GM19025 (cell line): ENCODE results near the gene KLRC1.
"Not testable (repeated sequence)": the region's sequence is repeated elsewhere in the genome, so short reads cannot be mapped to it uniquely, and the experiment has no call there.

Source experiments
- ATAC-seq: cut with Tn5 transposase; IDR thresholded peaks from one replicate; pipeline ENCODE4 v1.9.1; 2021; ENCODE audit warnings: mild to moderate bottlenecking, low read depth, moderate library complexity; ENCODE audit not compliant: unreplicated experiment

KLRC1 gene

GRCh38 chr12:10424260-10424899, 28.8 kb downstream of the KLRC1 start:
- not testable (repeated sequence) for ATAC-seq

- not testable (repeated sequence) for ATAC-seq
Observed at GRCh38 chr12:10422159-10422558, 31.0 kb downstream of the KLRC1 start.

- ATAC-seq = not testable (repeated sequence)
Observed at GRCh38 chr12:10420334-10420733, 32.8 kb downstream of the KLRC1 start, which contains the start of gene KLRC3. Gene KLRC3, minus strand, starts transcription at chr12:10420595. Its CDS starts 45 bp downstream, at chr12:10420550.

GRCh38 chr12:10409392-10409791, 43.8 kb downstream of the KLRC1 start, which contains the start of gene KLRC4:
Gene KLRC4, minus strand, starts transcription at chr12:10409757. Its CDS starts 182 bp downstream, at chr12:10409575.
- no peak for ATAC-seq

GRCh38 chr12:10408842-10409241, 44.3 kb downstream of the KLRC1 start:
- ATAC-seq = no peak

GRCh38 chr12:10406725-10407124, 46.5 kb downstream of the KLRC1 start:
- no peak for ATAC-seq

- no peak for ATAC-seq
Observed at GRCh38 chr12:10405294-10405693, 47.9 kb downstream of the KLRC1 start.

GRCh38 chr12:10404798-10405197, 48.4 kb downstream of the KLRC1 start:
- no peak for ATAC-seq

GRCh38 chr12:10400829-10401228, 52.3 kb downstream of the KLRC1 start:
- ATAC-seq = no peak

- no peak for ATAC-seq
Observed at GRCh38 chr12:10398168-10398567, 55.0 kb downstream of the KLRC1 start.

- no peak for ATAC-seq
Observed at GRCh38 chr12:10397296-10397695, 55.9 kb downstream of the KLRC1 start.

- not testable (repeated sequence) for ATAC-seq
Observed at GRCh38 chr12:10396176-10396575, 57.0 kb downstream of the KLRC1 start.
